DMS153 (cell line): ENCODE data around the gene VKORC1L1.
"Not testable (repeated sequence)": the region's sequence is repeated elsewhere in the genome, so short reads cannot be mapped to it uniquely, and the experiment has no call there.

Source experiments
- DNase-seq: peaks from one replicate; lab custom pipeline; 2025; lab: John Stamatoyannopoulos, UW

Gene VKORC1L1

GRCh38 chr7:65885533-65885932 lies 12.7 kb downstream of the VKORC1L1 start:
- not testable (repeated sequence) for DNase-seq

- DNase-seq, result not testable (repeated sequence)
These were observed 15.7 kb downstream of the VKORC1L1 start for GRCh38 chr7:65888434-65889156.

GRCh38 chr7:65889722-65890121 lies 16.8 kb downstream of the VKORC1L1 start:
- DNase-seq, result not testable (repeated sequence)

- DNase-seq, result no peak
These were observed 19.3 kb downstream of the VKORC1L1 start for GRCh38 chr7:65892161-65892560.

- DNase-seq, result no peak
These were observed 20.0 kb downstream of the VKORC1L1 start for GRCh38 chr7:65892835-65893234.

GRCh38 chr7:65896279-65896870 lies 23.5 kb downstream of the VKORC1L1 start:
- DNase-seq, result no peak

- not testable (repeated sequence) for DNase-seq
These were observed 24.4 kb downstream of the VKORC1L1 start for GRCh38 chr7:65897289-65897688.

- not testable (repeated sequence) for DNase-seq
These were observed 26.0 kb downstream of the VKORC1L1 start for GRCh38 chr7:65898677-65899447.

- no peak for DNase-seq
These were observed 29.4 kb downstream of the VKORC1L1 start for GRCh38 chr7:65902306-65902705.

- DNase-seq, result no peak
These were observed 34.8 kb downstream of the VKORC1L1 start for GRCh38 chr7:65907501-65908198.

- DNase-seq, result no peak
These were observed 37.4 kb downstream of the VKORC1L1 start for GRCh38 chr7:65910237-65910636.

- no peak for DNase-seq
These were observed 39.4 kb downstream of the VKORC1L1 start for GRCh38 chr7:65912237-65912636.

- no peak for DNase-seq
These were observed 43.2 kb downstream of the VKORC1L1 start for GRCh38 chr7:65915921-65916657.

- DNase-seq, result no peak
These were observed 50.4 kb downstream of the VKORC1L1 start for GRCh38 chr7:65923316-65923715.

- DNase-seq, result no peak
These were observed 51.3 kb downstream of the VKORC1L1 start for GRCh38 chr7:65924193-65924592.

- DNase-seq, result no peak
These were observed 52.2 kb downstream of the VKORC1L1 start for GRCh38 chr7:65925040-65925439.

GRCh38 chr7:65926588-65926987 lies 53.7 kb downstream of the VKORC1L1 start:
- DNase-seq, result no peak

- DNase-seq, result no peak
These were observed 54.9 kb downstream of the VKORC1L1 start for GRCh38 chr7:65927489-65928448.

GRCh38 chr7:65931685-65932084 lies 58.8 kb downstream of the VKORC1L1 start:
- DNase-seq, result no peak

GRCh38 chr7:65937296-65937695 lies 64.4 kb downstream of the VKORC1L1 start:
- DNase-seq, result no peak
